Stomach (tissue), 9 donors: ENCODE data around the gene DCAF6. TPM values are rescaled to one million over a fixed set of nuclear protein-coding genes. Genes with fewer than 3 reads are reported as not detected.

Source experiments
- DNase-seq, 2 donors: peaks; one replicate each; pipeline versions ENCODE4 v3.0.0 to v3.0.0-alpha.2; 2013 to 2019
- H3K27ac ChIP-seq, 5 donors: fragments of 200-600 bp in 4 of 5; sonication (generic) in 4 of 5; one replicate each; pipeline ENCODE4 v1.5.1; 2013 to 2019; ENCODE audit warnings: mild to moderate bottlenecking in 1 of 5, moderate library complexity in 1 of 5
- H3K27me3 ChIP-seq, 3 donors: fragments of 200-600 bp; sonication (generic); one replicate each; pipeline ENCODE4 v1.5.1; 2017 to 2019; ENCODE audit warnings: mixed run types in 1 of 3
- H3K36me3 ChIP-seq, 4 donors: fragments of 200-600 bp; sonication (generic); 1 replicate in 3 of 4; 2 replicates in 1 of 4; pipeline ENCODE4 v1.5.1; 2016 to 2019
- H3K4me1 ChIP-seq, 4 donors: fragments of 200-600 bp; sonication (generic); one replicate each; pipeline ENCODE4 v1.5.1; 2016 to 2019
- H3K4me3 ChIP-seq, 4 donors: fragments of 200-600 bp; sonication (generic) in 3 of 4; one replicate each; pipeline ENCODE4 v1.5.1; 2016 to 2019; ENCODE audit warnings: mild to moderate bottlenecking in 1 of 4
- H3K9me3 ChIP-seq, 4 donors: fragments of 200-600 bp; sonication (generic); one replicate each; pipeline ENCODE4 v1.5.1; 2016 to 2019
- EP300 ChIP-seq: sonication (generic); formaldehyde crosslinking; IDR thresholded peaks from one replicate; pipeline ENCODE4 v1.6.1; 2017; ENCODE audit warnings: antibody characterized with exemption
- POLR2A ChIP-seq, 4 donors: fragments of 450-650 bp; IDR thresholded peaks; one replicate each; pipeline ENCODE4 v1.6.1; 2016; ENCODE audit warnings: antibody characterized with exemption in 4 of 4, control low read depth in 2 of 4, mild to moderate bottlenecking in 1 of 4, moderate library complexity in 1 of 4
- POLR2AphosphoS5 ChIP-seq, 3 donors: sonication (generic); formaldehyde crosslinking; IDR thresholded peaks; one replicate each; pipeline ENCODE4 v1.6.1; 2016; ENCODE audit warnings: antibody characterized with exemption in 3 of 3
- WGBS, 5 donors: extraction: QIAGEN DNeasy Blood & Tissue Kit in 3 of 5; methylation state at CpG; one replicate each; pipeline versions ENCODE4 v1.1.5 to v1.1.7; 2013 to 2018; 5-methylcytosine and 5-hydroxymethylcytosine counted together
- intact Hi-C: fragments of 100-400 bp; cut with DNase I; formaldehyde crosslinking; loops from one replicate; pipeline ENCODE4 v1.15.1; 2023; ENCODE audit warnings: low total_unique reads
- polyA plus RNA-seq, 3 donors: library from polyadenylated mRNA; stranded (reverse); fragments of 200-250 nt; gene quantifications; one replicate each; pipeline ENCODE4 v1.2.3, GENCODE V29; 2013
- total RNA-seq, 5 donors: library from RNA; depleted of rRNA; stranded (reverse); fragments of >200 nt; gene quantifications; one replicate each; pipeline versions ENCODE4 v1.1.0 to v1.2.3, GENCODE V29; 2014 to 2016
- TF ChIP-seq, protein P1 (sequence below), 7 experiments: fragments of 450-650 bp in 4 of 7; fragments of 200-600 bp in 3 of 7; sonication (generic) in 3 of 7; IDR thresholded peaks; one replicate each; pipeline ENCODE4 v1.5.1; 2016 to 2019; ENCODE audit warnings: antibody characterized with exemption in 7 of 7, control low read depth in 2 of 7, mild to moderate bottlenecking in 1 of 7
- donor health status: healthy with polysubstance abuse.
- donor health status: Bipolar disorder and iron deficiency.
- donor health status: healthy.

DCAF6 gene
- total and polyA plus RNA-seq, 8 donors = 39.3 to 124 (median 71.9) TPM

DNA sequence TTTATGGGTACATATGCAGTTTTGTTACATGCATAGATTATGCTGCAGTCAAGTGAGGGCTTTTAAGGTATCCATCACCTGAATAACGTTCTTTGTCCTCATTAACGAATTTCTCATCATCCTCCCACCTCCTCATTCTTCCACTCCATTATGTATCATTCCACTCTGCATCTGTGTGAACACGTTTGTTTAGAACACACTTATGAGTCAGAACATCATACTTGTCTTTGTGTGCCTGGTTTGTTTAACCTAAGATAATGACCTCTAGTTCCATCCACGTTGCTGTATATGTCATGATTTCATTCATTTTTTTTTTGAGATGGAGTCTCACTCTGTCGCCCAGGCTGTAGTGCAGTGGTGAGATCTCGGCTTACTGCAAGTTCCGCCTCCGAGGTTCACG lies 7.1 kb downstream of the DCAF6 start:
- Histone ChIP-seq H3K4me3 (no peak overlapping the region), H3K9me3 (no peaks in the 10 kb centered on the region), H3K27ac (no peak overlapping the region), H3K27me3 (no peaks in the 10 kb centered on the region), H3K4me1 (peaks cover 0 to 53% (median 28%) of the 10 kb centered on the region in 4 donors), H3K36me3 (peaks cover 0 to 16% (median 12%) of the 10 kb centered on the region in 4 donors)
- WGBS, 5 donors = 82 to 92% (median 89%) methylated on average over 9 of the region's 9 CpGs
- DNase-seq = no peak
- no peak for TF ChIP-seq EP300
- TF ChIP-seq, protein P1, sequence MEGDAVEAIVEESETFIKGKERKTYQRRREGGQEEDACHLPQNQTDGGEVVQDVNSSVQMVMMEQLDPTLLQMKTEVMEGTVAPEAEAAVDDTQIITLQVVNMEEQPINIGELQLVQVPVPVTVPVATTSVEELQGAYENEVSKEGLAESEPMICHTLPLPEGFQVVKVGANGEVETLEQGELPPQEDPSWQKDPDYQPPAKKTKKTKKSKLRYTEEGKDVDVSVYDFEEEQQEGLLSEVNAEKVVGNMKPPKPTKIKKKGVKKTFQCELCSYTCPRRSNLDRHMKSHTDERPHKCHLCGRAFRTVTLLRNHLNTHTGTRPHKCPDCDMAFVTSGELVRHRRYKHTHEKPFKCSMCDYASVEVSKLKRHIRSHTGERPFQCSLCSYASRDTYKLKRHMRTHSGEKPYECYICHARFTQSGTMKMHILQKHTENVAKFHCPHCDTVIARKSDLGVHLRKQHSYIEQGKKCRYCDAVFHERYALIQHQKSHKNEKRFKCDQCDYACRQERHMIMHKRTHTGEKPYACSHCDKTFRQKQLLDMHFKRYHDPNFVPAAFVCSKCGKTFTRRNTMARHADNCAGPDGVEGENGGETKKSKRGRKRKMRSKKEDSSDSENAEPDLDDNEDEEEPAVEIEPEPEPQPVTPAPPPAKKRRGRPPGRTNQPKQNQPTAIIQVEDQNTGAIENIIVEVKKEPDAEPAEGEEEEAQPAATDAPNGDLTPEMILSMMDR (IDR thresholded peaks at IDR 0.05) = no peak
- no peak for TF ChIP-seq POLR2AphosphoS5 (IDR thresholded peaks at IDR 0.05)
- TF ChIP-seq POLR2A (IDR thresholded peaks at IDR 0.05) = no peak
- intact Hi-C loops = no loop called here

DNA sequence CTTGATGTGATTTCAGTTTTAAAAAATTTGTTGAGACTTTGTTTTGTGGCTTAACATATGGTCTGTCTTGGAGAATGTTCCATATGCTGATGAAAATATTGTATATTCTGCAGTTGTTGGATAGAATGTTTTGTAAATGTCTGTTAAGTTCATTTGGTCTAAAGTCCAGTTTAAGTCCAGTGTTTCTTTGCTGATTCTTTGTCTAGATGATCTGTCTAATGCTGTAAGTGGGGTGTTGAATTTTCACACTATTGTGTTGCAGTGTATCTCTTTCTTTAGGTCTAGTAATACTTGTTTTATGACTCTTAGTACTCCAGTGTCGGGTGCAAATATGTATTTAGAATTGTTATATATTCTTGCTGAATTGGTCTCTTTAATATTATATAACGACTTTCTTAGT lies 11.2 kb downstream of the DCAF6 start:
- H3K4me3 ChIP-seq = no peak overlapping the region
- TF ChIP-seq, protein P1 (IDR thresholded peaks at IDR 0.05) = no peak
- TF ChIP-seq POLR2A (IDR thresholded peaks at IDR 0.05) = no peak
- no peak for TF ChIP-seq POLR2AphosphoS5 (IDR thresholded peaks at IDR 0.05)
- TF ChIP-seq EP300 = no peak
- no peaks in the 10 kb centered on the region for H3K9me3 ChIP-seq
- H3K4me1 ChIP-seq = peaks cover 0 to 61% (median 27%) of the 10 kb centered on the region in 4 donors
- DNase-seq = no peak
- H3K27ac ChIP-seq = no peak overlapping the region
- intact Hi-C loops = no loop called here
- peaks cover 10 to 32% (median 24%) of the 10 kb centered on the region in 4 donors for H3K36me3 ChIP-seq
- no peaks in the 10 kb centered on the region for H3K27me3 ChIP-seq
- 75 to 90% (median 78%) methylated on average over 2 of the region's 2 CpGs for WGBS, 5 donors

DNA sequence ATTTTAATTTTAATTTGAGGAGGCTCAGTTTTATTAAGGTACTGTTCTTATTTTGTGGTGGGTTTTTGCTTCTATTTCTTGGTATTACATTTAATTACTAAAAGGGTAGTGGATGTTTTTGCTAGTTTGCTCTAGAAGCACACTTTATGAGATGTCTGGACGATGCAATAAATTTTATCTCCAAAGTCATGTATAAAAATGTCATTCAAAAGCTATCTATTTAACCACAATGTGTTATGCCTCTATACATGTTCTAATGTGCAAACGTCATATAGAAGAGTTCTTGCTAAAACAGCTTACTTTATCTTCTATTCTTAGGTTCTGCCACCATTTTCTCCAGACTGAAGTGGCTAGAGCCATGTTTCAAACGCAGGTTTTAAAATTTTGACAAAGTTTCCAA lies 13.3 kb downstream of the DCAF6 start:
- WGBS, 5 donors = 84 to 94% (median 90%) methylated on average over 3 of the region's 3 CpGs

DNA sequence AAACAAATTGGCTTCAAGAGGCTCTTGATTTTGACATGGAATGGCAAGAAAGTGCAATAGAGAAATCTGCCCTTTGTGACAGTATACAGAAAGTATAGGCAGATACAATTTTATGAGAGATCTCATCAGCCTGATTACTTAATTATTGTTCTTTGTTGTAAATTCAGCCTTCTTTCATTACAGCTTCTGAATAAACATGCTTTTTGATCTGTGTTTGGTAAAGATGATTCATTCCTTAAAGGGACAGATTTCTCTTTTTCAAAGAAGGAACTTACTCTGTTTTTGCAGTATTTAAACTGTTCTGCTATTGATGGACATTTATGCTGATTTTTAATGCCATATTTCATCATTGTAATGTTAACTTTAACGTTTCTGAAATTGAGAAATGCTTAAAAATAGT lies 14.1 kb downstream of the DCAF6 start:
- H3K27ac ChIP-seq = no peak overlapping the region
- DNase-seq = no peak
- WGBS, 5 donors = 50 to 68% (median 61%) methylated on average over 1 of the region's 1 CpG
- peaks cover 30 to 51% (median 42%) of the 10 kb centered on the region in 4 donors for H3K36me3 ChIP-seq
- peaks cover 0 to 55% (median 27%) of the 10 kb centered on the region in 4 donors for H3K4me1 ChIP-seq
- no peaks in the 10 kb centered on the region for H3K27me3 ChIP-seq
- no peak overlapping the region for H3K4me3 ChIP-seq
- H3K9me3 ChIP-seq = no peaks in the 10 kb centered on the region
- intact Hi-C loops = no loop called here
- TF ChIP-seq EP300 = no peak
- TF ChIP-seq, protein P1 (IDR thresholded peaks at IDR 0.05) = no peak
- no peak for TF ChIP-seq POLR2AphosphoS5 (IDR thresholded peaks at IDR 0.05)
- TF ChIP-seq POLR2A (IDR thresholded peaks at IDR 0.05) = no peak

More for the DNA sequence above, 13.3 kb downstream of the DCAF6 start:
- Histone ChIP-seq H3K9me3 (no peaks in the 10 kb centered on the region), H3K27me3 (no peaks in the 10 kb centered on the region), H3K27ac (no peak overlapping the region), H3K4me3 (no peak overlapping the region), H3K36me3 (peaks cover 23 to 43% (median 37%) of the 10 kb centered on the region in 4 donors), H3K4me1 (peaks cover 0 to 59% (median 27%) of the 10 kb centered on the region in 4 donors)
- intact Hi-C loops = no loop called here
- no peak for TF ChIP-seq POLR2A (IDR thresholded peaks at IDR 0.05)
- no peak for DNase-seq

DNA sequence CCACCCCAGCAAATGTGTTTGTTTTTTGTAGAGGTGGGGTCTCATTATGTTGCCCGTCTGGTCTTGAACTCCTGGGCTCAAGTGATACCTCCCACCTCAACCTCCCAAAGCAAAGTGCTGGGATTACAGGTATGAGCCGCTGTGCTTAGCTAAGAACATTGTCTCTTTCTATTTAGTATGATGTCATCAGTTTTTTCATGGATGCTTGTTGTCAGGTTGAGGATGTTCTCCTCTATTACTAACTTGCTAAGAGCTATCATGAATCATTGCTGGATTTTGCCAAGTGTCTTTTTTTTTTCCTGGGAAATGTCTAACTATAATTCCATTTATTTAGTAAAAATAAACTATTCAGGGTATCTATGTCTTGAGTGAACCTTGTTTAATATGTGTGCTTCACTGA lies 19.4 kb downstream of the DCAF6 start:
- Histone ChIP-seq H3K4me3 (no peak overlapping the region), H3K27ac (no peak overlapping the region), H3K27me3 (no peaks in the 10 kb centered on the region), H3K36me3 (peaks cover 33 to 46% (median 43%) of the 10 kb centered on the region in 4 donors), H3K4me1 (peaks cover 0 to 23% (median 7%) of the 10 kb centered on the region in 4 donors), H3K9me3 (no peaks in the 10 kb centered on the region)
- DNase-seq = no peak
- TF ChIP-seq EP300 (no peak), POLR2AphosphoS5 (IDR thresholded peaks at IDR 0.05) (no peak), POLR2A (IDR thresholded peaks at IDR 0.05) (no peak)
- TF ChIP-seq, protein P1 (IDR thresholded peaks at IDR 0.05) = no peak
- intact Hi-C loops = no loop called here
- WGBS, 5 donors = 95 to 100% (median 95%) methylated on average over 2 of the region's 2 CpGs
